WERI-Rb-1 (cell line): ENCODE data around the gene AGO4.
"Not testable (repeated sequence)": the region's sequence is repeated elsewhere in the genome, so short reads cannot be mapped to it uniquely, and the experiment has no call there.

Experiments used
- DNase-seq: peaks from one replicate; pipeline ENCODE4 v3.0.0-alpha.2; 2020
- H3K27ac ChIP-seq: fragments of 250-450 bp; sonication (Bioruptor Pico); 2 replicates; pipeline ENCODE4 v1.5.1; 2020; ENCODE audit warnings: mild to moderate bottlenecking, moderate library complexity
- H3K27me3 ChIP-seq: fragments of 250-450 bp; sonication (Bioruptor Pico); 2 replicates; pipeline ENCODE4 v1.5.1; 2021; ENCODE audit warnings: mild to moderate bottlenecking, low read depth, moderate library complexity; ENCODE audit not compliant: insufficient read depth, severe bottlenecking
- H3K36me3 ChIP-seq: fragments of 250-450 bp; sonication (Bioruptor Pico); 2 replicates; pipeline ENCODE4 v1.5.1; 2020; ENCODE audit warnings: mild to moderate bottlenecking, moderate library complexity
- H3K4me3 ChIP-seq: 2 replicates; pipeline ENCODE4 v1.5.1; 2011; ENCODE audit warnings: low read depth, mild to moderate bottlenecking, control low read depth, low read length
- H3K9me3 ChIP-seq: fragments of 250-450 bp; sonication (Bioruptor Pico); 2 replicates; pipeline ENCODE4 v1.5.1; 2021; ENCODE audit warnings: mild to moderate bottlenecking, moderate library complexity; ENCODE audit not compliant: severe bottlenecking
- CTCF ChIP-seq: IDR thresholded peaks from 2 replicates; pipeline ENCODE4 v1.5.1; 2011; ENCODE audit warnings: low read depth, mild to moderate bottlenecking, control low read depth, inconsistent platforms, low read length

The AGO4 gene

GRCh38 chr1:35769188-35769758 is 38.5 kb upstream of the AGO4 start:
- H3K36me3 ChIP-seq, result peaks cover 41% of the 10 kb centered on the region
- peak overlapping the region; percentile 98 for H3K4me3 ChIP-seq
- no peaks in the 10 kb centered on the region for H3K9me3 ChIP-seq
- peak; percentile 16; the same call in 1 of the 2 replicates for TF ChIP-seq CTCF
- peak overlapping the region; percentile 96 for H3K27ac ChIP-seq
- H3K27me3 ChIP-seq, result no peaks in the 10 kb centered on the region
- peak; percentile 92 for DNase-seq

GRCh38 chr1:35773711-35774110 is 34.1 kb upstream of the AGO4 start:
- peaks cover 3% of the 10 kb centered on the region for H3K36me3 ChIP-seq

GRCh38 chr1:35776172-35776571 is 31.6 kb upstream of the AGO4 start:
- not testable (repeated sequence) for H3K9me3 ChIP-seq, H3K4me3 ChIP-seq, H3K27me3 ChIP-seq, DNase-seq, H3K36me3 ChIP-seq
- H3K27ac ChIP-seq, result peak overlapping the region; percentile 90

More at GRCh38 chr1:35773711-35774110, 34.1 kb upstream of the AGO4 start:
- no peak for DNase-seq
- no peak for TF ChIP-seq CTCF
- H3K9me3 ChIP-seq, result no peaks in the 10 kb centered on the region
- H3K27me3 ChIP-seq, result no peaks in the 10 kb centered on the region
- H3K27ac ChIP-seq, result no peak overlapping the region
- no peak overlapping the region for H3K4me3 ChIP-seq

- H3K27me3 ChIP-seq, result no peaks in the 10 kb centered on the region
- H3K4me3 ChIP-seq, result no peak overlapping the region
- no peaks in the 10 kb centered on the region for H3K36me3 ChIP-seq
- no peak for DNase-seq
- TF ChIP-seq CTCF, result no peak
- H3K27ac ChIP-seq, result peak overlapping the region; percentile 90
- H3K9me3 ChIP-seq, result no peaks in the 10 kb centered on the region
These were observed 30.7 kb upstream of the AGO4 start for GRCh38 chr1:35777109-35777508.

GRCh38 chr1:35783055-35783583 is 24.7 kb upstream of the AGO4 start:
- TF ChIP-seq CTCF, result no peak

GRCh38 chr1:35784364-35784763 is 23.5 kb upstream of the AGO4 start:
- not testable (repeated sequence) for H3K36me3 ChIP-seq, H3K27me3 ChIP-seq, H3K27ac ChIP-seq, H3K4me3 ChIP-seq, DNase-seq, H3K9me3 ChIP-seq

More at GRCh38 chr1:35783055-35783583, 24.7 kb upstream of the AGO4 start:
- no peak overlapping the region for H3K4me3 ChIP-seq
- H3K27me3 ChIP-seq, result no peaks in the 10 kb centered on the region
- H3K27ac ChIP-seq, result no peak overlapping the region; the same call in 1 of the 2 replicates
- H3K36me3 ChIP-seq, result no peaks in the 10 kb centered on the region
- DNase-seq, result no peak
- H3K9me3 ChIP-seq, result no peaks in the 10 kb centered on the region

- H3K9me3 ChIP-seq, result no peaks in the 10 kb centered on the region
- H3K4me3 ChIP-seq, result no peak overlapping the region
- TF ChIP-seq CTCF, result no peak
- no peak overlapping the region for H3K27ac ChIP-seq
- no peaks in the 10 kb centered on the region for H3K36me3 ChIP-seq
- H3K27me3 ChIP-seq, result no peaks in the 10 kb centered on the region
- no peak for DNase-seq
These were observed 19.7 kb upstream of the AGO4 start for GRCh38 chr1:35788139-35788538.
